ENCODE data around the gene ZNF3.
A peak's percentile ranks its signal among the peaks of the same experiment; 100 is the strongest.

Gene ZNF3

GRCh38 chr7:100059251-100059739, 22.2 kb downstream of the ZNF3 start:
- no peak overlapping the region for H3K4me3 Mint-ChIP-seq
- H3K36me3 Mint-ChIP-seq (ENCODE audit: low read depth) = peaks cover 19% of the 10 kb centered on the region

DNA sequence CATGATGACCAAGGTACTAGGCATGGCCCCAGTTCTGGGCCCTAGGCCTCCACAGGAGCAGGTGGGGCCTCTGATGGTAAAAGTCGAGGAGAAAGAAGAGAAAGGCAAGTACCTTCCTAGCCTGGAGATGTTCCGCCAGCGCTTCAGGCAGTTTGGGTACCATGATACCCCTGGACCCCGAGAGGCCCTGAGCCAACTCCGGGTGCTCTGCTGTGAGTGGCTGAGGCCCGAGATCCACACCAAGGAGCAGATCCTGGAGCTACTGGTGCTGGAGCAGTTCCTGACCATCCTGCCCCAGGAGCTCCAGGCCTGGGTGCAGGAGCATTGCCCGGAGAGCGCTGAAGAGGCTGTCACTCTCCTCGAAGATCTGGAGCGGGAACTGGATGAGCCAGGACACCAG, 24.5 kb downstream of the ZNF3 start:
- Mint-ChIP-seq H3K27me3 (no peaks in the 10 kb centered on the region), H3K36me3 (ENCODE audit: low read depth) (peaks cover 10% of the 10 kb centered on the region), H3K4me1 (ENCODE audit: low read depth) (no peaks in the 10 kb centered on the region), H3K9me3 (no peaks in the 10 kb centered on the region), H3K4me3 (no peak overlapping the region), H3K27ac (no peak overlapping the region)

More at GRCh38 chr7:100059251-100059739, 22.2 kb downstream of the ZNF3 start:
- H3K27ac Mint-ChIP-seq = no peak overlapping the region
- H3K9me3 Mint-ChIP-seq = no peaks in the 10 kb centered on the region
- H3K4me1 Mint-ChIP-seq (ENCODE audit: low read depth) = no peaks in the 10 kb centered on the region
- H3K27me3 Mint-ChIP-seq = no peaks in the 10 kb centered on the region

GRCh38 chr7:100053215-100053614, 28.3 kb downstream of the ZNF3 start:
- Mint-ChIP-seq H3K27ac (no peak overlapping the region), H3K4me1 (ENCODE audit: low read depth) (peaks cover 12% of the 10 kb centered on the region), H3K4me3 (no peak overlapping the region), H3K27me3 (no peaks in the 10 kb centered on the region), H3K9me3 (no peaks in the 10 kb centered on the region), H3K36me3 (ENCODE audit: low read depth) (peaks cover 4% of the 10 kb centered on the region)

- H3K27me3 Mint-ChIP-seq = no peaks in the 10 kb centered on the region
- H3K4me3 Mint-ChIP-seq = peak overlapping the region; percentile 25
- H3K9me3 Mint-ChIP-seq = no peaks in the 10 kb centered on the region
- no peaks in the 10 kb centered on the region for H3K36me3 Mint-ChIP-seq (ENCODE audit: low read depth)
- peak overlapping the region; percentile 32 for H3K27ac Mint-ChIP-seq
- H3K4me1 Mint-ChIP-seq (ENCODE audit: low read depth) = peaks cover 12% of the 10 kb centered on the region
Measured at GRCh38 chr7:100051611-100052010, 29.9 kb downstream of the ZNF3 start.

- H3K4me3 Mint-ChIP-seq = peak within 1 kb of the TSS; percentile 91
- no peaks in the 10 kb centered on the region for H3K9me3 Mint-ChIP-seq
- H3K4me1 Mint-ChIP-seq (ENCODE audit: low read depth) = peaks cover 14% of the 10 kb centered on the region
- no peaks in the 10 kb centered on the region for H3K27me3 Mint-ChIP-seq
- H3K36me3 Mint-ChIP-seq (ENCODE audit: low read depth) = no peaks in the 10 kb centered on the region
- peak within 1 kb of the TSS; percentile 94 for H3K27ac Mint-ChIP-seq
Measured at GRCh38 chr7:100049441-100050291, 31.9 kb downstream of the ZNF3 start, which contains the start of gene ZSCAN21. Gene ZSCAN21, plus strand, starts transcription at chr7:100049774. Its CDS starts 7,233 bp downstream, at chr7:100057007.

- H3K36me3 Mint-ChIP-seq (ENCODE audit: low read depth) = no peaks in the 10 kb centered on the region
- peak overlapping the region; percentile 67 for H3K27ac Mint-ChIP-seq
- no peaks in the 10 kb centered on the region for H3K9me3 Mint-ChIP-seq
- peak overlapping the region; percentile 91 for H3K4me3 Mint-ChIP-seq
- H3K4me1 Mint-ChIP-seq (ENCODE audit: low read depth) = peaks cover 15% of the 10 kb centered on the region
- H3K27me3 Mint-ChIP-seq = no peaks in the 10 kb centered on the region
Measured at GRCh38 chr7:100048680-100049079, 32.8 kb downstream of the ZNF3 start.

DNA sequence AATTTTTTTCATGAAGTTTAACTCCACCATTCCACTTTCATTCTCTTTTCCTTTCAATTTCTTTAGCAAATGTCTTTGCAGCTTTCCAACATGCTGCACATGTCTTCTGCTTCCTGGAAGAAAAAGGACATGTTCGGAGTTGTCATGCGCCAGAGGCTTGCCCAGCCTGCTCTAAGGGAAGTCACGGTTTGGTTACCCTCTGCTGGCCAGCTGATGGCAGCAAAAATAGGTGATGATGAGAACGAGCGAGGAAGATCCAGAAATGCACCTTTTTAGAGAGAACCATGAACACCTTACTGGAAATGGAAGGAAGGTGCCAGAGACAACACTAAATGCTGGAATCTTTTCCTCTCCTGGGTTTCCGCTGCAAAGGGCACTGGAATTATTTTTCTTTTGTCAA, 36.8 kb downstream of the ZNF3 start:
- Mint-ChIP-seq H3K4me1 (ENCODE audit: low read depth) (peaks cover 23% of the 10 kb centered on the region), H3K27me3 (no peaks in the 10 kb centered on the region), H3K36me3 (ENCODE audit: low read depth) (no peaks in the 10 kb centered on the region), H3K4me3 (no peak overlapping the region), H3K9me3 (no peaks in the 10 kb centered on the region), H3K27ac (no peak overlapping the region)

GRCh38 chr7:100040575-100040974, 40.9 kb downstream of the ZNF3 start:
- H3K4me1 Mint-ChIP-seq (ENCODE audit: low read depth) = peaks cover 20% of the 10 kb centered on the region
- H3K9me3 Mint-ChIP-seq = no peaks in the 10 kb centered on the region
- no peak overlapping the region for H3K27ac Mint-ChIP-seq
- H3K27me3 Mint-ChIP-seq = no peaks in the 10 kb centered on the region
- H3K36me3 Mint-ChIP-seq (ENCODE audit: low read depth) = peaks cover 22% of the 10 kb centered on the region
- H3K4me3 Mint-ChIP-seq = no peak overlapping the region

DNA sequence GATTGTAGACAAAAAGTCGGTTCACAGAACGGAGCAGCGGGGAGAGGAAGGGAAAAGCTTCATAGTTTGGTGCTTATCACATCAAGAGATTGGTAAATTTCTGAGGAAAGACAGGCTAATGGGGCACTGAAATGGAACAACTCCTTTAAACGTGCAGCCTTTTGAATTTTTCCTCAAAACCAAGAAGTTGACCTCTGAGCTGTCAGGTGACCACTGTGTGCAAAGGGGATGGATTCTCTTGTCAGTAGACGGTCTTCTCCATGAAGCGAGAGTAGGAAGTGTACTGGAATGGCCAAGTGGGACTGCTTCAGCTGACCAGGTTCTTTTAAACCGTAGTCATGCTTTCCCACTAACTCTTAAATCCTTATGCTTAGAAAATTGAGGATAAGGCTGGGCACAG, 43.2 kb downstream of the ZNF3 start:
- Mint-ChIP-seq H3K36me3 (ENCODE audit: low read depth) (peaks cover 41% of the 10 kb centered on the region), H3K9me3 (no peaks in the 10 kb centered on the region), H3K27me3 (no peaks in the 10 kb centered on the region), H3K4me1 (ENCODE audit: low read depth) (peaks cover 17% of the 10 kb centered on the region), H3K4me3 (no peak overlapping the region), H3K27ac (no peak overlapping the region)

DNA sequence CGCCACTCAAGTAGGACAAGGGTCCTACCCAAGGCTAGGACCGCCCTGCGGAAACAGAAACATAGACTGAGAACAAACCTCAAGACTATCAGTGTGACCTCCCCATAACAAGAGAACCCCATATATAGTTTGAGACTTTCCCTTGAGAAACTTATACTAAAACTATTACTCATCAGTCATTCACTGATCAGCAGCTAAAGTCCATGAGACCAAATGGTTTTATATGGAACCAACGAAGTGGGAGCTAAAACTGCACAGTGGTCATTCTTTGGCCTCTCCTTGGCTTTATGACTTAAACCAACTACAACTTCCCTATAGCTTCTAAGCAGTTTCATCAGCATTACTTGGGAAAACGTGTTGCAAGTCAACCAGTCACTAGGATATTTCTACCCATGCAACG, 45.6 kb downstream of the ZNF3 start:
- Mint-ChIP-seq H3K27me3 (no peaks in the 10 kb centered on the region), H3K36me3 (ENCODE audit: low read depth) (peaks cover 59% of the 10 kb centered on the region), H3K9me3 (no peaks in the 10 kb centered on the region), H3K4me1 (ENCODE audit: low read depth) (peaks cover 7% of the 10 kb centered on the region), H3K4me3 (no peak overlapping the region), H3K27ac (no peak overlapping the region)

- Mint-ChIP-seq H3K4me3 (no peak overlapping the region), H3K36me3 (ENCODE audit: low read depth) (peaks cover 68% of the 10 kb centered on the region), H3K4me1 (ENCODE audit: low read depth) (no peaks in the 10 kb centered on the region), H3K27me3 (no peaks in the 10 kb centered on the region), H3K27ac (no peak overlapping the region), H3K9me3 (no peaks in the 10 kb centered on the region)
Measured at GRCh38 chr7:100034871-100035510, 46.5 kb downstream of the ZNF3 start.

DNA sequence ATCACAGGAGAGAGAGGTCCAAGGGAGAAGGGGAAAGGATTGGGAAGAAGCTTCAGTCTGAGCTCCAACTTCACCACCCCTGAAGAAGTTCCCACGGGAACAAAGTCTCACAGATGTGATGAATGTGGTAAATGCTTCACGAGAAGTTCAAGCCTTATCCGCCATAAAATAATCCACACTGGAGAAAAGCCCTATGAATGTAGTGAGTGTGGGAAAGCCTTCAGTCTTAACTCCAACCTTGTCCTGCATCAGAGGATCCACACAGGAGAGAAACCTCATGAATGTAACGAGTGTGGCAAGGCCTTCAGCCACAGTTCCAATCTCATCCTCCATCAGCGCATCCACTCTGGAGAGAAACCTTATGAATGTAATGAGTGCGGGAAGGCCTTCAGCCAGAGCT, 48.0 kb downstream of the ZNF3 start:
- Mint-ChIP-seq H3K4me3 (no peak overlapping the region), H3K36me3 (ENCODE audit: low read depth) (peaks cover 70% of the 10 kb centered on the region), H3K9me3 (no peaks in the 10 kb centered on the region), H3K27me3 (no peaks in the 10 kb centered on the region), H3K27ac (no peak overlapping the region), H3K4me1 (ENCODE audit: low read depth) (no peaks in the 10 kb centered on the region)

- no peaks in the 10 kb centered on the region for H3K9me3 Mint-ChIP-seq
- peaks cover 57% of the 10 kb centered on the region for H3K36me3 Mint-ChIP-seq (ENCODE audit: low read depth)
- no peak overlapping the region for H3K27ac Mint-ChIP-seq
- peaks cover 7% of the 10 kb centered on the region for H3K4me1 Mint-ChIP-seq (ENCODE audit: low read depth)
- H3K27me3 Mint-ChIP-seq = no peaks in the 10 kb centered on the region
- no peak overlapping the region for H3K4me3 Mint-ChIP-seq
Measured at GRCh38 chr7:100029596-100029995, 51.9 kb downstream of the ZNF3 start.

GRCh38 chr7:100027197-100027596, 54.3 kb downstream of the ZNF3 start:
- H3K9me3 Mint-ChIP-seq = no peaks in the 10 kb centered on the region
- peaks cover 7% of the 10 kb centered on the region for H3K4me1 Mint-ChIP-seq (ENCODE audit: low read depth)
- H3K4me3 Mint-ChIP-seq = no peak overlapping the region
- no peaks in the 10 kb centered on the region for H3K27me3 Mint-ChIP-seq
- no peak overlapping the region for H3K27ac Mint-ChIP-seq
- peaks cover 57% of the 10 kb centered on the region for H3K36me3 Mint-ChIP-seq (ENCODE audit: low read depth)

DNA sequence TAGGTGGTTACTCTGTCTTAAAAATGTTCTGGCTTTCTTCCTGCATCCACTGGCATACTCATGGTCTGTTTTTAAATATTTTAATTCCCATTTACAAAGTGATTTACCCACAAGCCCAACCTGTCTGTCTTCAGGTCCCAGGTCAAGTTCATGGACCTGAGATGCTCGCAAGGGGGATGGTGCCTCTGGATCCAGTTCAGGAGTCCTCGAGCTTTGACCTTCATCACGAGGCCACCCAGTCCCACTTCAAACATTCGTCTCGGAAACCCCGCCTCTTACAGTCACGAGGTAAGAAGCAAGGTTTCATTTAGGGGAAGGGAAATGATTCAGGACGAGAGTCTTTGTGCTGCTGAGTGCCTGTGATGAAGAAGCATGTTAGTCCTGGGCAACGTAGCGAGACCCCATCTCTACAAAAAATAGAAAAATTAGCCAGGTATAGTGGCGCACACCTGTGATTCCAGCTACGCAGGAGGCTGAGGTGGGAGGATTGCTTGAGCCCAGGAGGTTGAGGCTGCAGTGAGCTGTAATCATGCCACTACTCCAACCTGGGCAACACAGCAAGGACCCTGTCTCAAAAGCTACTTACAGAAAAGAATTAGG, 57.4 kb downstream of the ZNF3 start:
- H3K27me3 Mint-ChIP-seq = no peaks in the 10 kb centered on the region
- H3K9me3 Mint-ChIP-seq = no peaks in the 10 kb centered on the region
- H3K36me3 Mint-ChIP-seq (ENCODE audit: low read depth) = peaks cover 50% of the 10 kb centered on the region
- H3K4me3 Mint-ChIP-seq = no peak overlapping the region
- H3K4me1 Mint-ChIP-seq (ENCODE audit: low read depth) = peaks cover 35% of the 10 kb centered on the region
- H3K27ac Mint-ChIP-seq = no peak overlapping the region
